Activated T-helper 1 cell treated with anti-CD3 and anti-CD28 coated beads, Interleukin-2, amount 50 U/mL, for 16 hours (primary cell): ENCODE data around the gene HOGA1.
"Not testable (repeated sequence)": the region's sequence is repeated elsewhere in the genome, so short reads cannot be mapped to it uniquely, and the experiment has no call there.

Experiments
- DNase-seq, 2 donors: peaks; one replicate each; pipeline ENCODE4 v3.0.0-alpha.2; 2020; ENCODE audit warnings: low read depth in 1 of 2, low spot score in 1 of 2

The HOGA1 gene

GRCh38 chr10:97554336-97554735, 29.9 kb upstream of the HOGA1 start:
- not testable (repeated sequence) for DNase-seq

- DNase-seq: not testable (repeated sequence)
Observed at GRCh38 chr10:97555541-97555940, 28.6 kb upstream of the HOGA1 start.

- DNase-seq: not testable (repeated sequence)
Observed at GRCh38 chr10:97560731-97561381, 23.3 kb upstream of the HOGA1 start.

- not testable (repeated sequence) for DNase-seq
Observed at GRCh38 chr10:97561386-97562077, 22.7 kb upstream of the HOGA1 start.

- not testable (repeated sequence) for DNase-seq
Observed at GRCh38 chr10:97562329-97562728, 21.9 kb upstream of the HOGA1 start.

GRCh38 chr10:97563337-97563736, 20.9 kb upstream of the HOGA1 start:
- DNase-seq: no peak

GRCh38 chr10:97564776-97565175, 19.4 kb upstream of the HOGA1 start:
- DNase-seq: no peak

GRCh38 chr10:97566336-97566996, 17.7 kb upstream of the HOGA1 start:
- no peak for DNase-seq

- DNase-seq: no peak
Observed at GRCh38 chr10:97567891-97568290, 16.3 kb upstream of the HOGA1 start.

GRCh38 chr10:97570146-97570788, 13.9 kb upstream of the HOGA1 start:
- no peak for DNase-seq

GRCh38 chr10:97570789-97571471, 13.3 kb upstream of the HOGA1 start:
- no peak for DNase-seq

GRCh38 chr10:97571622-97572021, 12.6 kb upstream of the HOGA1 start:
- DNase-seq: no peak

- no peak for DNase-seq
Observed at GRCh38 chr10:97572214-97572989, 11.8 kb upstream of the HOGA1 start, which contains the start of gene ANKRD2. ANKRD2 (plus strand) TSS chr10:97572779; CDS start chr10:97572789, 10 bp downstream.

GRCh38 chr10:97573021-97573420, 11.2 kb upstream of the HOGA1 start:
- DNase-seq: no peak

- DNase-seq: no peak
Observed at GRCh38 chr10:97573672-97574071, 10.5 kb upstream of the HOGA1 start.

- DNase-seq: no peak
Observed at GRCh38 chr10:97574374-97575126, 9.6 kb upstream of the HOGA1 start.

- DNase-seq: no peak
Observed at GRCh38 chr10:97575127-97575668, 9.0 kb upstream of the HOGA1 start.

GRCh38 chr10:97576487-97576886, 7.7 kb upstream of the HOGA1 start:
- not testable (repeated sequence) for DNase-seq

GRCh38 chr10:97577701-97578100, 6.5 kb upstream of the HOGA1 start:
- no peak for DNase-seq
